Measurements from ENCODE around the gene OTP. TPM values are rescaled to one million over a fixed set of nuclear protein-coding genes. Genes with fewer than 3 reads are reported as not detected.

The OTP gene
- not detected for total RNA-seq

GRCh38 chr5:77637998-77638762 lies at the start of gene OTP:
Gene OTP (minus strand): TSS chr5:77638713. CDS start chr5:77638549, 164 bp downstream.
- Mint-ChIP-seq H3K27me3 (peaks cover 68% of the 10 kb centered on the region), H3K4me1 (ENCODE audit: low read depth) (peaks cover 15% of the 10 kb centered on the region), H3K4me3 (peak within 1 kb of the TSS; percentile 8), H3K27ac (no peak within 1 kb of the TSS), H3K36me3 (ENCODE audit: low read depth) (peaks cover 10% of the 10 kb centered on the region), H3K9me3 (no peaks in the 10 kb centered on the region)
- TF ChIP-seq CTCF (IDR thresholded peaks at IDR 0.05): no peak
- intact Hi-C loops (cut with micrococcal nuclease): loop anchor here (5.0 kb wide), 1 partner anchor 334 kb away; no protein-coding TSS in a partner anchor
- ATAC-seq: no peak
- ChIA-PET CTCF (interaction anchor here (1.0 kb wide), 2 partner anchors 9 to 78 kb away, joined by 4 to 5 read pairs; no protein-coding TSS in a partner anchor), POLR2A (no interaction called here)
- no peak for DNase-seq

GRCh38 chr5:77683171-77683732 lies 44.7 kb upstream of the OTP start:
- peaks cover 2% of the 10 kb centered on the region for H3K36me3 Mint-ChIP-seq (ENCODE audit: low read depth)
- POLR2A ChIA-PET: no interaction called here
- peaks cover 12% of the 10 kb centered on the region for H3K27me3 Mint-ChIP-seq
- ATAC-seq (no peak), DNase-seq (no peak)
- no peak for TF ChIP-seq CTCF (IDR thresholded peaks at IDR 0.05)
- no peaks in the 10 kb centered on the region for H3K4me1 Mint-ChIP-seq (ENCODE audit: low read depth)
- H3K9me3 Mint-ChIP-seq: no peaks in the 10 kb centered on the region
- H3K4me3 Mint-ChIP-seq: no peak overlapping the region
- no peak overlapping the region for H3K27ac Mint-ChIP-seq
- CTCF ChIA-PET: no interaction called here
- intact Hi-C loops (cut with micrococcal nuclease): no loop called here

- POLR2A ChIA-PET: interaction anchor here (0.7 kb wide), 1 partner anchor 144 kb away, joined by 3 read pairs; no protein-coding TSS in a partner anchor
- intact Hi-C loops (cut with micrococcal nuclease): no loop called here
- no peaks in the 10 kb centered on the region for H3K4me1 Mint-ChIP-seq (ENCODE audit: low read depth)
- ATAC-seq (no peak), DNase-seq (no peak)
- no peak for TF ChIP-seq CTCF (IDR thresholded peaks at IDR 0.05)
- H3K9me3 Mint-ChIP-seq: peaks cover 10% of the 10 kb centered on the region
- CTCF ChIA-PET: interaction anchor here (1.3 kb wide), 1 partner anchor 71 kb away, joined by 3 read pairs; no protein-coding TSS in a partner anchor
- H3K27me3 Mint-ChIP-seq: peaks cover 16% of the 10 kb centered on the region
- no peak overlapping the region for H3K27ac Mint-ChIP-seq
- H3K4me3 Mint-ChIP-seq: no peak overlapping the region
- no peaks in the 10 kb centered on the region for H3K36me3 Mint-ChIP-seq (ENCODE audit: low read depth)
These were observed 32.0 kb upstream of the OTP start for GRCh38 chr5:77670526-77670925.

- DNase-seq: no peak
- no peak for ATAC-seq
- Mint-ChIP-seq H3K27ac (no peak overlapping the region), H3K4me3 (no peak overlapping the region), H3K27me3 (peaks cover 15% of the 10 kb centered on the region), H3K4me1 (ENCODE audit: low read depth) (no peaks in the 10 kb centered on the region), H3K36me3 (ENCODE audit: low read depth) (no peaks in the 10 kb centered on the region), H3K9me3 (peaks cover 5% of the 10 kb centered on the region)
- no peak for TF ChIP-seq CTCF (IDR thresholded peaks at IDR 0.05)
- POLR2A ChIA-PET: no interaction called here
- CTCF ChIA-PET: interaction anchor here (1.3 kb wide), 1 partner anchor 70 kb away, joined by 3 read pairs; no protein-coding TSS in a partner anchor
- intact Hi-C loops (cut with micrococcal nuclease): no loop called here
These were observed 31.2 kb upstream of the OTP start for GRCh38 chr5:77669677-77670076.
